ENCODE data around the gene LECT2.

- TF ChIP-seq CTCF (IDR thresholded peaks at IDR 0.05; ENCODE audit: low read length) (no peak), EZH2 (optimal IDR thresholded peaks at IDR 0.05; ENCODE audit: low read depth, low read length) (no peak)
These were observed 46.1 kb upstream of the LECT2 start for GRCh38 chr5:136000932-136001331.

All from MM.1S (cell line).